ENCODE measurements around the gene OPHN1. TPM values are rescaled to one million over a fixed set of nuclear protein-coding genes. Genes with fewer than 3 reads are reported as not detected.
"Not testable (repeated sequence)": the region's sequence is repeated elsewhere in the genome, so short reads cannot be mapped to it uniquely, and the experiment has no call there.

Gene OPHN1
- total RNA-seq, 1 experiment from 2014 or later, result 4.9 TPM

DNA sequence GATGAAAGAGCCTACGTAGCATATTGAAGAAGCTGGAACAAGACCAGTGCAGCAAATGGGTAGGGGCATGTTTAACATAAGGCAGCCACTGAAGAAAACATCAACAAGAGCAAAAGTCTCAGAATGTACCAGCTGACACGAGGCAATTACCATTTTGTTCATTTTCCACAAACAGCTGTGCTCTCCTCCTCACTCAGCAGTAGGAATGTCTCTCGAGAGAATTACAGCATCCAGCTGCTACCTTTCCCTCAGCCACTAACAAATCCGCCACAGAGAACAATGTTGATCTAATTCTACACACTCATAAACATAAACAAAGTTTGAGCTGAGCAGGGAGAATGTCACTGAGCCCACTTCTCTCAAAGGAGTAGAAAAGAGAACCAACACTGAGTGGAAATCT, 68.0 kb downstream of the OPHN1 start:
- DNase-seq (ENCODE audit: low read depth), result no peak

DNA sequence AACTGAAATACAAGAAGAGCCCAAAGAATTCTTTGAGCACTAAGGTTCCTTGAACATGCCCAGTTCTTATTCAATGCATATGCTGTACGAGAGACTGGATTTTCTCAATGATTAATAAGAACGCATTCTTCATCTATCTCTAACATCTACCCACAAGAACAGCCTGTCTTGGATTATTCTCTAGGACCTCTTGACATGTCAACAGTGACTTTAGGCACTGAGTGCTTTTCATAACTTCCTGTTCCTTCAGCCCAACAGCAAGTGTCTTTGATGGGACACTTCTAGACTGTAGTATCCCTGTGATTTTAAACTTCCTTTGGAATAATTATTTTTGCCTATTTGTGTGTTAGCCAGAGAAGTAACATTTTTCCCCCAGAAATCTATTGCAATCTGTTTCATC, 69.3 kb downstream of the OPHN1 start:
- DNase-seq (ENCODE audit: low read depth), result no peak

DNA sequence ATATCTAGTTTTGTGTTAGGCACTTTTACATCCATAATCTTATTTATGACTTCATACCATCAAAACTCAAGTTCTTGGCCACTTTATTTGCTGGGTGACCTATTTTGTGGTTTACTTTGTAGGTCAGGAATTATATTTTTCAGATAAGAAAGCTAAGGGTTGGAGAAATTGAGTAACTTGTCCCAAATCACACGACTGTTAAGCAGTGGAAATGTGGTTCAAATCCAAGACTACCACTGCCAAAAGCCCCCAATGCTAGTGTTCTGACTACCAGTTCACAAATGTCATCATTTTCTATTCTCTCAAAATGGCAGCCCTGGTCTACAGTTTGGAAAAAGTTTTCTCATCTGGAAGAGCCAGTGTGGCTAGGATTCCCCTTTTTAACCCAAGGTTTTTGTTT, 74.6 kb downstream of the OPHN1 start:
- DNase-seq (ENCODE audit: low read depth), result no peak

DNA sequence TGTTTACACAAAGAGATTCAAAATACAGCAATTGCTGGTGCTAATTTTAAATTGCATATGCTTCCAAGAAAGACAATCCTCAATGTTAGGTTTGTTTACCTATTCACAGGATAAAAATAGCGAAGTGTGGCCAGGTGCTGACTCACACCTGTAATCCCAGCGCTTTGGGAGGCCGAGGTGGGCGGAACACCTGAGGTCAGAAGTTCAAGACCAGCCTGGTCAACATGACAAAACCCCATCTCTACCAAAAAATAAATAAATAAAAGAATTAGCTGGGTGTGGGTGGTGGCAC, 77.7 kb downstream of the OPHN1 start:
- no peak for DNase-seq (ENCODE audit: low read depth)

DNA sequence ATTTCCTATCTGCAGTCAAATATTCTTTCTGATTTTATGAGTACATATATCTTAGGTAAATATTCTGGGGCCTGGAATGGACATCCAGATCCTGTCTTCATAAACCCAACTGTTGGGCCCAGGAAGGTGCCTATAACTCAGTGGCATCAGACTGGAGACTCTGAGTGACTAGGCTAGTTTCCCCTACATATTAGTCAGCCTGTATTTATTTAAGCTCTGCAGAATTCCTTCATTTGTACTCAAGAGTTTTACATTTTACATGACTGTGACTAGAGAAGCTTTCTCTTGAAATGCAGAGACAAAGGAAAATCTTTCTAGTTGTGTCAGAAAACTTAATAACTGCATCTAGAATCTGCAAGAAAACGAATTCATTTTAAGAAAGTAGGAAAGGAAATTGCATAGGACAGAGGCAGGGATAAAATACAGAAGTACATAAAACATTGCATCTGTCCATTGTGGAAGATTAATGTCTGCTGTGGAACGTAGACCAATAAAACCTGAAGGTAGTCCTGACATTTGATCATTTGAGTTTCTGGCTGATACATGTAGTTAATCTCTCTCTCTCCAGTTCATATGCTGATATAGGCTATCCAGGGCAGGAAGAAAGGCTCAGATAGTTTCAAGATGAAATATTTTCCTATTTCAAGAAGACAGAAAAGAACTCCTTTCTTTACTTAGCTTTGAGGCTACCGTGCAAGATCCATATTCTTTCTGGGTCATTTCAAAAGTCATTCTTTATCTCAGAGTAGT, 78.2 kb downstream of the OPHN1 start:
- peak; percentile 4 for DNase-seq (ENCODE audit: low read depth)

DNA sequence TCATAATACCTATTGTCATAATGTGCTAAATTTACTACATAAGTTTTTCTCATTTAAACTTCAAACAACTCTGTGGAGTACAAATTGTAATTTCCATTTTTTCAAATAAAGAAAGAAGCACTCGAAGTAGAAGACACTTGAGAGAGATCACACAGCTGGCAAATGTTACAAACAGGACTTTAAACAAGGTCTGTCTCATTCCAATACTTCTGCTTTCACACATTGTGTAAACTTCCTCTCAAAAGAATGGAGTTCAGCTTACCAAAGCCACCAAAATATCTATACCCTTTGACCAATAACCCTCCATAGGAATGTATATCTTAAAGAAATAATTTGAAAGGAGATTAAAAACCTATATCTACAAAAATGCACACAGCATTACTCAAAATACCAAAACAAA, 88.3 kb downstream of the OPHN1 start:
- no peak for DNase-seq (ENCODE audit: low read depth)

DNA sequence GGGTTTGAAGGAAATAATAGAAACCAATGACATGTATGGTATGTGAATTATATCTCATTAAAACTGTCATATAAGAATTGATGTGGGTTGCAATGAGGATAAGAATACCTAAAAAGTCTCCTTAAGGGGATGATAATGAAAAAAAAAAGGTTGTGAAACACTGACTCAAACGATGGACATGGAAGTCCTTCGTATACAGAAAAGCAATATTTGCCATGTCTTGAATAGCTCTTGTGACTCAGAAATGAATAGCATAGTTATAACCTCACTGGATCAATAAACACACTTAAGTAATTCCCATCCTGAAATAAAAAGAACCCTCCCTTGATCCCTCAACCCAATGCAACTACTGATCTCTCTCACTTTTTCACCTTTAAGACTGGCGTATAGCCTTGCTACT, 89.7 kb downstream of the OPHN1 start:
- DNase-seq (ENCODE audit: low read depth), result no peak

DNA sequence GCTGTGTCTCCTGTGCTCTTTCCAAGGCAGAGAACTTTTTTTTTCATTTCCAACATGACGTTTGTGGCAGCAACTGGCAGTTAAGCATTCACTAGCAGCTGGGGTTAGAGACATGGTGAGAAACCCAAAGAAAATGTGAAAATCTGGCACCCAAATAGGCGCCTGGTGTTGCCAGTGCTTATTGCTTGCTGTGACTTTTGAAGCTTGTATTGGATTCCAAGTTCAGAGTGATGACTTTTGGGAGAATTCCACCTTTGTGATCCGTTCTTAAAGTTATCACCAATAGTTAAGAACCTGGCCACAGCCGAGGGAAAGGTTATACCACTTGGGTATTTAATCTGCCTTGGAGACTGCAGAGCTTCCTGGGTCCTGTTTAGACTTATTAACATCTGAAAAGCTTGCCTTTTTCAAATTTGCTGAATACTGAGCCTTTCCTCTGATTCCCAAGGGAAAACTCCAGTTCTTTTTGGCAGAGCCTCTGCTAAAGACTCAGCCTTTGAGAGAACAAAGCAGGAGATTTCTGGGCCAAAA, 101.0 kb downstream of the OPHN1 start:
- no peak for DNase-seq (ENCODE audit: low read depth)

DNA sequence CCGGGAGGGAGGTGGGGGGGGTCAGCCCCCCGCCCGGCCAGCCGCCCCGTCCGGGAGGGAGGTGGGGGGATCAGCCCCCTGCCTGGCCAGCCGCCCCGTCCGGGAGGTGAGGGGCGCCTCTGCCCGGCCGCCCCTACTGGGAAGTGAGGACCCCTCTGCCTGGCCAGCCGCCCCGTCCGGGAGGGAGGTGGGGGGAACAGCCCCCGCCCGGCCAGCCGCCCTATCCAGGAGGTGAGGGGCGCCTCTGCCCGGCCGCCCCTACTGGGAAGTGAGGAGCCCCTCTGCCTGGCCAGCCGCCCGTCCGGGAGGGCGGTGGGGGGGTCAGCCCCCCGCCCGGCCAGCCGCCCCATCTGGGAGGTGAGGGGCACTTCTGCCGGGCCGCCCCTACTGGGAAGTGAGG, 106.5 kb downstream of the OPHN1 start:
- DNase-seq (ENCODE audit: low read depth), result not testable (repeated sequence)

DNA sequence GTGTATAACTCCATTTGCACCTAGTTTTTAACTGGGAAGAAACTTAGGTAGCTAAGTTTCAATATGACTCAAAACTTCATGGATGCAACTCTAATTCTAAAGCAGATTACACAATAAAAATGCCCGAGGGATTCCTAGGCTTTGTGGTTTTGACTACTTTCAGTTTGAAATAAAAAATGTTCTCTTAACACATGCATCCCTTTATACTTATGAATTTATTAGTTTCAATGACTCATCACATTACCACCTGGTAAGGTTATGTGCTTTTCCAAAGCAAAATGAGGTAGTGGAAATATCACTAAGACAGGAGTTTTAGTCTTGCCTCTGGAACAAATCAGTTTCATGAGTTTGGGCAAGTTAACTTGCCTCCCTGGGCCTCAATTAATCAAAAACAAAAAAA, 125.5 kb downstream of the OPHN1 start:
- peak; percentile 69 for DNase-seq (ENCODE audit: low read depth)

DNA sequence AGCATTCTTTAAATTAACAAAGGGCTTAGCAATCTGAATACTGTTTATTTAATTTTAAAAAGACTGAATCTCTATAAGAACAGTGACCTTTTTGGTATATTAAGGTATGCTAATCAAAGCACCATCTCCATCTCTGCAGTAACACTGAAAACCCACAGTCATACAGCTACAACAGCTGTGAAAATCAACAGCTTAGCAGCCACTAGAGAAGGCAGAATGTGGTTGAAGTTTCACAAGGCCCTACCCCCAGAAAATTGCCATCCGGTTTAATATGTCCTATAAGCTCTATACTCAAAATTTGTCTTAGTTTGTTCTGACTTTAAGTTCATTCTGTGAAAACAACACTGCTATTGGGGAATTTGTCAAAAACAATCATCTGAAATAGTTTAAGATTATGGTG, 128.7 kb downstream of the OPHN1 start:
- no peak for DNase-seq (ENCODE audit: low read depth)

DNA sequence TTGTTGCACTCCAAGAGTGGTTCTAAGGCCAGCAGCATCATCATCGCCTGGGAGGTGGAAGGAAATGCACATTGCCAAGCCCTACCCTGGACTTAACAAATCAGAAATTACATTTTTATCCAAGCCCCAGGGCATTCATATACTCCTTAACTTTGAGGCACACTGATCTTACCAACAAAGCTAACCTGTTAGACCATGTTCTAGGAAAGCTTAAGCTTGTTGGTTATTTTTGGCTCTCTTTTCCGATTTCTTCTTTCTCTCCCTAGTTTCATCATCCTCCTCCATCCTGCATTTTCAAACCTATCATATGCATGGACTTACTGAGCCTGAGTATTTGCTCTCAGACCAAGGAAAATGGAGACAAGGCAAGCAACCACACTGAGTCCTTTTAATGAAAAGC, 133.4 kb downstream of the OPHN1 start:
- no peak for DNase-seq (ENCODE audit: low read depth)

DNA sequence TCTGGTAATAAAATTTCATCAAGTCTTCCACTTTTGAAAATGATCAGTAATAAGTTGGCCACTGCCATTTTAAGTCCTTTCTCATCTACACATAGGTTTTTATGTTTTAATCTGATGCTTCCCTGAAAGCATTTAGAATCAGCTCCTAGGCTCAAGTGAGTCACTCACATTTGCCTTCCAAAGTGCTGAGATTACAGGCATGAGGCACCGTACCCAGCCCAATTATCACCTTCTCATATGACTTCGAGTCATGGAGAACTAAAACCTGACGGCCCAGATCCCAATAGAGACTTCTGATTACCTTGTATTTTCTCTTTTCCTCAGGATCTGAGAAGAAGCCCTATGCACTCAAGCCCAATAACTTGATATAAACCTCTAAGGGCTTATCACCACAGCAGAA, 140.8 kb downstream of the OPHN1 start:
- peak; percentile 3 for DNase-seq (ENCODE audit: low read depth)

DNA sequence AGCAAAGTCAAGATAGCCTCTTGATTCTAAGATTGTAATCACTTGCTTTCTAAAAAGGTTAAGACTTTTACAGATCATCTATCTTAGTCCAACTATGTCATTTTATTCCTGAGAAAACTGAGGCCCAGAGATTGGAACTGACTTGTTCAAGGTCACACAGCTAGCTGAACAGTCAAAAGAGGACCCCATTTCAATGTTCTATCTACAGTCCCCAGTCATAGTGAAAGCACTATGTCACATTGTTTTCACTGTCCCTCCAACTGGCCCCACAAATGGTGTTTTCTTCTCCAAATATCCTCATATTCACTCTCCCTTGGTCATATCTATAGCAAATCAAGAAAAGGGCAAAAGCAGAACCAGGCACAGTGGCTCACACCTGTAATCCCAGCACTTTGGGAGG, 145.2 kb downstream of the OPHN1 start:
- DNase-seq (ENCODE audit: low read depth), result no peak

DNA sequence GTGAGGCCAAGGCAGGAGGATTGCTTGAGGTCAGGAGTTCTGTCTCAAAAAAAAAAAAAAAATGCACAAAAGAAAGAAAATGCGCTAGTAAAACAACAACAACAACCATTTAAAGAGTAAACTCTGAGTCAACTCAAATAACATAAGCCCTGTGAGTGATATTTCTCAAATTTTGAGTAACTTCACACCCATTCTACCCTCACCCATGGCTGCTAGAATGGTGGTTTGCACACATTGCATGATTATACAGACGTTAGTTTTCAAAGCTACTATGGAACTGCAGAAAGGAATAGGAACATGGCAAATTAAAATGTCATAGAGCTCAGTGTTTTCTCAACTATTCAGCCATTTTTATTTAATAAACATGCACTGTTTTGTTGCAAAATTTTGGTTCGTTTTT, 145.9 kb downstream of the OPHN1 start:
- DNase-seq (ENCODE audit: low read depth), result no peak

DNA sequence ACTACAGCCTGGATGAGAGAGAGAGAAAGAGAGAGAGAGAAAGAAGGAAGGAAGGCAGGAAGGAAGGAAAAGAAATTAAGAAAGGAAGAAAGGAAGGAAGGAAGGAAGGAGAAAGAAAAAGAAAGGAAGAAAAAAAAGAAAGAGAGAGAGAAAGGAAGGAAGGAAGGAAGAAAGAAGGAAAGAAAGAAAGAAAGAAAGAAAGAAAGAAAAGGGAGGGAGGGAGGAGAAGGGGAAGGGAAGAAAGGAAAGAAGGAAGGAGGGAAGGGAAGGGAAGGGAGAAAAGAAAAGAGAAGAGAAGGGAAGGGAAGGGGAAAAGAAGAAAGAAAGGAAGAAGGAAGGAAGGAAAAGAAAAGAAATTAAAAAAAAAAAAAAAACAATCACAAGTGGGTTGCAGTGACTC, 146.3 kb downstream of the OPHN1 start:
- no peak for DNase-seq (ENCODE audit: low read depth)

DNA sequence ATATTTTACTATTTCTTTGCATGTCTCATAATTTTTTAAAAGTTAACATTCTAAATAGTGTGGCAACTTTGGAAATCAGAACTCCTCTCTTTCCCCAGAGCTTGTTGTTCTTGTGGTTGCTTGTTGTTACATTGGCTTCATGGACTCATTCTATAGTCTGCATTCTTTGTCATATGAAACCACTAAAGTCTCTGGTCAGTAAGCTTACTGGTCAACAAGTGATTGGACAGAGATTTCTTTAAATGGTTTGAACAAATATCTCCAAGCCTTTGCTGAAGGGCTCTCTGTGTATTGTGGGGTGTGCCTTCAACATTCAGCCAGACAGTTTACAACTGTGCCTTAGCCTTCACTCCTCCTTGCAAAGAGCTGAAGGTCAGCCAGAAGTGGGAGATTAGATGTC, 147.2 kb downstream of the OPHN1 start:
- DNase-seq (ENCODE audit: low read depth), result no peak

DNA sequence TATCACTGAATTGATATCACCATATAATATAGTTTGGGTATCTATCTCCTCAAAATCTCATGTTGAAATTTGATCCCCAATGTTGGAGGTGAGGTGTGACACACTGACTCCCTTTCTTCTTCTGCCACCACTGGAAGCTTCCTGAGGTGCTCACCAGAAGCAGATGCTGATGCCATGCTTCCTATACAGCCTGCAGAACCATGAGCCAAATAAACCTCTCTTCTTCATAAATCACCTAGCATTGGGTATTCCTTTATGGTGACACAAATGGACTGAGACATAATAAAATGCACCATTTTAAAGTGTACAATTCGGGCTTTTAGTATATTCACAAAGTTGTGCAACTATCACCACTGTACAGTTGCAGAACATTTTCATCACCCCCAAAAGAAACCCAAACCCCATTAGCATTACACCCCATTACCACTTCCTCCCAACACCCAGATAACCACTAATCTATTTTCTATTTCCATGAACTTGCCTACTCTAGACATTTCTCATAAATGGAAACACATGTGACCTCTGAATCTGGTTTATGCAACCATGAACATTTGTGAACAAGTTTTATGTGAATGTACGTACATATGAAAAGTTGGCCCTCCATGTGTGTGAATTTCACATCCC, 148.9 kb downstream of the OPHN1 start:
- no peak for DNase-seq (ENCODE audit: low read depth)

DNA sequence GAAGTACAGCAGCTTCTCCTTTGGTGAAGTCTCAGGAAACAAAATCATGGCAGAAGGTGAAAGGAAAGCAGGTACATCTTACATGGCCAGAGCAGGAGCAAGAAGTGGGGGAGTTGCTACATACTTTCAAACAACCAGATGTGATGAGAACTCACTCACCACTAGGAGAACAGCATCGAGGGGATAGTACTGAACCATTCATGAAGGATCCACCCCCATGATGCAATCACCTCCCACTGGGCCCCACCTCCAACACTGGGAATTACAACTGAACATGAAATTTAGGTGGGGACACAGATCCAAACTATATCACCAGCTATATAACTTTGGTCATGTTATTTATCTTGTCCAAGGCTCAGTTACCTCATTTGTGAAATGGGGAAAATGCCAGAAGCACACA, 159.4 kb downstream of the OPHN1 start:
- DNase-seq (ENCODE audit: low read depth), result no peak

DNA sequence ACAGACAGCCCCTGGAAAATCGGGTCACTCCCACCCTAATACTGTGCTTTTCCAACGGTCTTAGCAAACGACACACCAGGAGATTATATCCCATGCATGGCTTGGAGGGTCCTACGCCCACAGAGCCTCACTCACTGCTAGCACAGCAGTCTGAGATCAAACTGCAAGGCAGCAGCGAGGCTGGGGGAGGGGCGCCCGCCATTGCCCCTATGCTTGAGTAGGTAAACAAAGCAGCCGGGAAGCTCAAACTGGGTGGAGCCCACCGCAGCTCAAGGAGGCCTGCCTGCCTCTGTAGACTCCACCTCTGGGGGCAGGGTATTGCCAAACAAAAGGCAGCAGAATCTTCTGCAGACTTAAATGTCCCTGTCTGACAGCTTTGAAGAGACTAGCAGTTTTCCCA, 168.5 kb downstream of the OPHN1 start:
- DNase-seq (ENCODE audit: low read depth), result not testable (repeated sequence)

DNA sequence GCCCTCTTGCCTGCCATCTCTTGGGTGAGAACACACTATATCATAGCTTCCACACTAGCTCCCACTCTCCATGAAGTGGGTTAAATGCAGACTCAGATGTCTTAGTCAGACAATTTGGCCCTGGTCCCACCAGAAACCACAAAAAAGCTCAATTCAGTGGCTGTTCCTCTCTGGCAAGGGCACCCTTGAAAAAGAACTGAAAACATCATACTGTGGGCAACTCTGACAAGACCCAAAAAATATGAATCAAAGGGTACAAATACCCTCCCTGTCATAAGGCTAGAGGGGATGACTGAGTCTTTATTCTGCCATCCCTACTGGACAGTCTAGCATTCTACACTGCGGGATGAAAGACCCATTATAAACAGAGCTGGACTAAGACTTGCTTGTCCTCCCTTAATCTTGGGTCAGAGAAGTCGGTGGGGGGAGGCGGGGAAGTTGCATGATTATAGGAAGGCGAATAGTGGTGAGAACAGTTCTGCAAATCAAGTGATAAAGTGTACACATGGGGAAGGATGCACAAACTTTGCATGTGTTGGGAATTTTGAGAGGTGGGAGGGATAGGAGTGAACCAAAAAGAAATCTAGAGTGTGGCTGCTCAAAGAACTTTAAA, 172.1 kb downstream of the OPHN1 start:
- peak; percentile 50 for DNase-seq (ENCODE audit: low read depth)

DNA sequence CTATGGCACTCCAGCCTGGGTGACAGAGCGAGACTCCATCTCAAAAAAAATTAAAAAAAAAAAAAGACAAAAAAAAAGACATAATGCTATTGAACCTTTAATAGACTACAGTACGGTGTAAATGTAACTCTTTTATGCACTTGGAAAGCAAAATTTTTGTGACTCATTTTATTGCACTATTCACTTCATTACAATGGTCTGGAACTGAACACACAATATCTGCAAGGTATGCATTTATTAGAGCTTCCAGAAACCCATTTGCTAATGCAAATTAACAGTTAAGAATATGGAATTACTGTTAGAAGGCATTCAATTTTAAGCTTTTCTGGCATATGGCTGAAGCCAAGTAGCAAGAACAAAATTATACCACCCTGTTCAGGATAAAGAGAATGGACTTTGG, 176.3 kb downstream of the OPHN1 start:
- DNase-seq (ENCODE audit: low read depth), result no peak
